Measurements from ENCODE around the gene HOXA9.

- TF ChIP-seq POLR2A (IDR thresholded peaks at IDR 0.05), result no peak
- TF ChIP-seq, protein P1, sequence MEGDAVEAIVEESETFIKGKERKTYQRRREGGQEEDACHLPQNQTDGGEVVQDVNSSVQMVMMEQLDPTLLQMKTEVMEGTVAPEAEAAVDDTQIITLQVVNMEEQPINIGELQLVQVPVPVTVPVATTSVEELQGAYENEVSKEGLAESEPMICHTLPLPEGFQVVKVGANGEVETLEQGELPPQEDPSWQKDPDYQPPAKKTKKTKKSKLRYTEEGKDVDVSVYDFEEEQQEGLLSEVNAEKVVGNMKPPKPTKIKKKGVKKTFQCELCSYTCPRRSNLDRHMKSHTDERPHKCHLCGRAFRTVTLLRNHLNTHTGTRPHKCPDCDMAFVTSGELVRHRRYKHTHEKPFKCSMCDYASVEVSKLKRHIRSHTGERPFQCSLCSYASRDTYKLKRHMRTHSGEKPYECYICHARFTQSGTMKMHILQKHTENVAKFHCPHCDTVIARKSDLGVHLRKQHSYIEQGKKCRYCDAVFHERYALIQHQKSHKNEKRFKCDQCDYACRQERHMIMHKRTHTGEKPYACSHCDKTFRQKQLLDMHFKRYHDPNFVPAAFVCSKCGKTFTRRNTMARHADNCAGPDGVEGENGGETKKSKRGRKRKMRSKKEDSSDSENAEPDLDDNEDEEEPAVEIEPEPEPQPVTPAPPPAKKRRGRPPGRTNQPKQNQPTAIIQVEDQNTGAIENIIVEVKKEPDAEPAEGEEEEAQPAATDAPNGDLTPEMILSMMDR (IDR thresholded peaks at IDR 0.05), result no peak
Observed at GRCh38 chr7:27171325-27171636, 5.9 kb upstream of the HOXA9 start.
